GM18951 (cell line): ENCODE results near the gene MSANTD2.

Experiments used
- POLR2A ChIP-seq: IDR thresholded peaks from 4 replicates; pipeline ENCODE4 v1.6.1; 2011; ENCODE audit warnings: mild to moderate bottlenecking; ENCODE audit not compliant: insufficient read length, insufficient read depth; ENCODE audit errors: extremely low read depth
- in situ Hi-C: fragments of 300-500 bp; cut with MboI; formaldehyde crosslinking; loops from one replicate; pipeline ENCODE4 v1.12.0; 2022; ENCODE audit warnings: low sequenced_read_pairs, mixed read lengths, inconsistent platforms; ENCODE audit not compliant: unreplicated experiment

MSANTD2 gene

DNA sequence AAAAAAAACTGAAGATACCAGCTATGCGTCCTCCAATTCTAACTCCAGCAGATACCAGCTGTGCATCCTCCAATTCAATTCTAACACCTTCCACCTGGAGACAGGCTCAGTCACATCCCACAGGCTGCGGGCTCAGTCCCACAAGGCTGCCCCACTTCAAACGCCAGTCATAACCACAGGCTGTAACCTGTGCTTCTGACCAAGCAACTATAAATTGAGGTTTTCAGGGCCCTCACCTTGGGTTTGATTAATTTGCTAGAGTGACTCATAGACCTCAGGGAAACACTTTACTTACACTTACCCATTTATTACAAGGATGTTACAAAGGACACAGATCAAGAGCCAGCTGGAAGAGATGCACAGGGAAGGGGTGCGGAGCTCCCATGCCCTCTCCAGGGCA, 32.4 kb upstream of the MSANTD2 start:
- in situ Hi-C loops: loop anchor here (10.0 kb wide), 1 partner anchor 168 kb away; no protein-coding TSS in a partner anchor

DNA sequence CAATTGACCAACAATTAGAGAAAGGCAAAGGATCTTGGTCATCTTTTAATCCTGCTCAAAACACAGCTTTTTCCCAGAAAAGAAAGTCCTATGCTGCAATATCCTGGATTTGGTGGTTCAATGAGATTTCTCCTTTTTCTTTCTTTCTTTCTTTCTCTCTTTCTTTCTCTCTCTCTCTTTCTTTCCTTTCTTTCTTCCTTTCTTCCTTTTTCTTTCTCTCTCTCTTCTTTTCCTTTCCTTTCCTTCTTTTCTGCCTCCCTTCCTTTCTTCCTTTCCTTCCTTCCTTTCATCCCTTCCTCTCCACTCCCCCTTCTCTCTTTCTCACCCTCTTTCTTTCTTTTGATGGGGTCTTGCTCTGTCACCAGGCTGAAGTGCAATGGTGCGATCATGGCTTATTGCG, 31.7 kb upstream of the MSANTD2 start:
- in situ Hi-C loops: loop anchor here (10.0 kb wide), 1 partner anchor 167 kb away; no protein-coding TSS in a partner anchor
- TF ChIP-seq POLR2A: no peak

More for the DNA sequence above, 32.4 kb upstream of the MSANTD2 start:
- TF ChIP-seq POLR2A: no peak

DNA sequence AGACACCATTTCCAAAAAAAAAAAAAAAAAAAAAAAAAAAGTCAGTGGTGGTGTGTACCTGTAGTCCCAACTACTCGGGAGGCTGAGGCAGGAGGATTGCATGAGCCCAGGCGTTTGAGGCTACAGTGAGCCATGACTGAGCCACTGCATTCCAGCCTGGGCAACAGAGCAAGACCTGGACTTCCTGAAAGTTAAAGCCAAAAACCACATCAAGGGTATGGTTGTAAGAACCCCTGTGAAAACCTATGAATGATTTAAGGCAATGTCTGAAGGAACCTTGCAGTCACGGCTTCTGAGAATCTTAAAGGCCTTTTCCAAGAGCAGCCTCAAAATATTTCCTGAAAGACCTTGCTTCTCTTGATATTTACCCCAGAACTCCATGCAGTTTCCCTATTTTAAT, 30.5 kb upstream of the MSANTD2 start:
- in situ Hi-C loops: loop anchor here (10.0 kb wide), 1 partner anchor 166 kb away; no protein-coding TSS in a partner anchor
- no peak for TF ChIP-seq POLR2A

DNA sequence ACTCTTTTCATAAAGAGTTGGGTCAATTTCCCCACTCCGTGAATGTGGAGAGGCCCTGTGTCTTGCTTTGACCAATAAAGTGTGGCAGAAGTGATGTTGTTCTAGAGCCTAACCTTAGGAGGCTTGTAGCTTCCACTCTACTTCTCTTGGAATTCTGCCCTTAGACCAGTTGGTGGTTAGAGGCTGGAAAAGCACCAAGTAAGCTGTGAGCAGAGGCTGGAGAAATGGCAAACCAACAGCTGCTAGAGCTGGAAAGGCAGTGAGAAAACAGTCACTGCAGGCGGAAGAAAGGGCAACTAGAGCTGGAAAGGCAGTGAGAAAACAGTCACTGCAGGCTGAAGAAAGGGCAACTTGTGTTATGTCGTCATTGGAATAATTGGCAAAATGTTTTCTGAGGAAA, 29.8 kb upstream of the MSANTD2 start:
- TF ChIP-seq POLR2A: no peak
- in situ Hi-C loops: loop anchor here (10.0 kb wide), 1 partner anchor 165 kb away; no protein-coding TSS in a partner anchor

DNA sequence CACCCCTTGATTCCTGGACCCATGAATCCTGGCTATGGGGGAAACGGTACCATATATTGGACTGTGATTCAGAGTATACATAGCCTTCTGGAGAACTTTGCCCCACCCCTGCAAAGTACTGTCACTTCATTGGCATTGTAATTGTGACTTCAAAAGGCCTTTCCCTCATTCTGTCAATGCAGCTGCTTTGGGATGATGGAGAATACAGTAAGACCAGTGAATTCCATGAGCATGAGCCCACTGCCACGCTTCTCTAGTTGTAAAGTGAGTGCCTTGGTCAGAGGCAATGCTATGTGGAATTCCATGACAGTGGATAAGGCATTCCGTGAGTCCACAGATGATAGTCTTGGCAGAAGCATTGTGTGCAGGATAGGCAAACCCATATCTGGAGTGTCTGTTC, 25.7 kb upstream of the MSANTD2 start:
- in situ Hi-C loops: no loop called here

DNA sequence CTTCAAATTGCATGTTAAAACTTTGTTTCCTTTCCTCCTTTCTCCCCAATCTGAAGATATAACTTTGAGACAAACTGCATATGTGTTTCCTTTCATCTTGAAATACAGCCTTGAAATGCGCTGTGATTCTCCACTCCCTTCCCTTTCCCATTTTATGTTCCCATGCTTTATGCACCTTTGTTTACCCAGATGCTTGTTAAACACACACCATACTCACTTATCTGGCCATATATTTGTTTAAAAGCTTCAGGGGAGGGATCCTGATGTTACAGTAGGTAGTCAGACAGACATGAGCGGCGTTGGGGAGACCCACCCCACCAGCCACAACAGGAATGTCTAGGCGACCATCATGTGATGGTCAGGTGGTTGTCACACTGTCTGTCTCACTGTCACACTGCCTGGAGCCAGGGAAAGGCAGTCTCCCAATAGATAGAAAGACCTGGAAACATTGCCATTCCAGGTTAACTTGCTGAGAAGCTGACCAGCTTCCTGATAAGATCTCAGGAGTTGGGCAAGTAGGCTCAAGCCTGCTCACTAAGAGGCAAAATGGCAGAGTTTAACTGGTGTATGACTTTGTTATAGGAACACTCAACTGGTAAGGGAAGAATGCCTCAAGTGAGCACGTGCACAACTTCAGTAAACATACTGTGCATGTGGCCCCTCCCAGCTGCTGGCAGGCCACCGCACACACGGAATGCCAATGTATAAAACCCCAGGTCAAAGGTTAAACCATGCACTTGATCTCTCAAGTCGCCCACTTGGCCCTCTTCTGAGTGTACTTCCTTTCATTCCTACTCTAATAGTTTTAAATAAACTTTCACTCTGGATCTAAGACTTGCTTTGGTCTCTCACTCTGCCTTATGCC, 23.5 kb upstream of the MSANTD2 start:
- no peak for TF ChIP-seq POLR2A
- in situ Hi-C loops: no loop called here

More for the DNA sequence above, 25.7 kb upstream of the MSANTD2 start:
- TF ChIP-seq POLR2A: no peak

DNA sequence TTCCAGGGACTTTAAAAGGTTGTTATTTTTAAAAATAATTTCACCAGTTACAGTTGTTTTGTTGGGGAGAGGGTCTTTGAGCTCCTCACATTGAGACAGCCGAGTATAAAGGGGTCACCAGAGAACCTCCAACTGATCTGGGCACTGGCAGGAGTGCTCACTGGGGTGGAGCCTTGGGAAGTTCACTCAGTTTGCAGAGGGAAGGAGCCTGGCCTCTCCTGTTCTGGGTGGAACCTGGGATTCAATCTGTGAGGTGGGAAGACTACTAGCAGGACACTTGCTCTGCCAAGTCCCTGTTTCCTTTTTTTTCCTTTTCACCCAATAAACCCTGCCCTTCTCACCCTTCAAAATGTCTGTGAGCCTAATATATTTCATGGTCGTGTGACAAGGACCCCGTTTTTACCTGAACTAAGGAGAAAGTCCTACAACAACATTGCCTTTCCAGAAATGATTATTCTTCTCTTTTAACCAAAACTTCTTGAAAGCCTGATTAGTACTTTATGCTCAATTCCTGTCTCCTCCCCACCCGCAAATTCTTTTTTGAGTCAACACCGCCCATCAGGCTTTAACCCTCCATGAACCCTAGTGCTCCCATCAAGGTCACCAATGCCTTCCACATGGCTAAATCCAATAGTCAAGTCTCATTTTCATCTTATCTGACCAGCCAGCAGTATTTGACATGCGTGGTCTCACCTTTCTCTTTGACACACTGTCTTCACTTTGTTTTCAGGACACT, 22.0 kb upstream of the MSANTD2 start:
- TF ChIP-seq POLR2A: no peak
- in situ Hi-C loops: no loop called here

DNA sequence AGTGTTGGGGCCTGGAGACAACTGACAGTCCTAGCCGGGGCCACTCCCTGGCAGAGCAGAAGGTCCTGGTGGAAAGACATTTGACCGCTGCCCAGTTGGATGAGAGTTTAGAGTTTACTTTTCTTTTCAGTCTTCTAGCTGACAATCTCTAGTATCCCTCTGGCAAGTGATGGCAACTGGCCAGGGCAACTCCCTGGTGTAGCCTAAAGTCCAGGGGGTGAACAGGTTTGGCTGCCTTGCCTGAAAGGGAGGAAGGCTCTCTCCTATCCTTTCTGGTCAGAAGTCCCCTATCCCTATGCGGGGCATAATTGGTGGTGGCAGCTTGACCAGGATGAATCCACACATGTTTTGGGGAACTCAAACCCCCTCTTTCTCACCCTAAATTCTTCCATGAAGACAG, 16.8 kb upstream of the MSANTD2 start:
- TF ChIP-seq POLR2A: no peak
- in situ Hi-C loops: no loop called here

DNA sequence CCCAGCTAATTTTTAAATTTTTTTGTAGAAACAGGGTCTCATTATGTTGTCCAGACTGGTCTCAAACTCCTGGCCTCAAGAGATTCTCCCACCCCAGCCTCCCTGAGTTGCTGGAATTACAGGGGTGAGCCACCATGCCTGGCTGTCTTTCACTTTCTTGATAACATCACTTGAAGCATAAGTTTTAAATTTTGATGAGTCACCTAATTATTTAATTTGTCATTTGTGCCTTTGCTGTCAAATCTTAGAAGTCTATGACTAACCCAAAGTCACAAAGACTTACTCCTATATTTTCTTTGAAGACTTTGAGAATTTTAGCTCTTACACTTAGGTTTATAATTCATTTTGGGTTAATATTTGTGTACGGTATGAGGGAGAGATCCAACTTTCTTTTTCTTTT, 14.5 kb upstream of the MSANTD2 start:
- TF ChIP-seq POLR2A: no peak
- in situ Hi-C loops: no loop called here

DNA sequence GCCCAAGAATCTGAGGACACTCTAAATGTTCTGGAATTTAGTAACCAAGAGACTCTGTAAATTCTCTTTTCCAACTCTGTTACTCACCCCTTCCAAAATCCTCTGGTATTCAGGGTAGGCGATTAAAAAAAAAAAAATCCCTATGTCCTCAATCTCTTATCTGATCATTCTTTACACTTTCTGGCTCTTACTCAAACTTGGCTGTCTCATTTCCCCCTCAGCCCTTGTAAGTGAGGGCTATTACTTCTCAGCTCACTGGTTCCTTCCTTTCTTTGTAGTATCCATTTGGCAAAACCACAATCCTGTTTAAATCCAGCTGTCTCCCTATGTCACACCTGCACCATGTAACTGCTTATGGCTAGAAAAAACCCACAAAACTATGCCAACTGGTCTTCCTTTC, 12.7 kb upstream of the MSANTD2 start:
- in situ Hi-C loops: no loop called here
- no peak for TF ChIP-seq POLR2A

DNA sequence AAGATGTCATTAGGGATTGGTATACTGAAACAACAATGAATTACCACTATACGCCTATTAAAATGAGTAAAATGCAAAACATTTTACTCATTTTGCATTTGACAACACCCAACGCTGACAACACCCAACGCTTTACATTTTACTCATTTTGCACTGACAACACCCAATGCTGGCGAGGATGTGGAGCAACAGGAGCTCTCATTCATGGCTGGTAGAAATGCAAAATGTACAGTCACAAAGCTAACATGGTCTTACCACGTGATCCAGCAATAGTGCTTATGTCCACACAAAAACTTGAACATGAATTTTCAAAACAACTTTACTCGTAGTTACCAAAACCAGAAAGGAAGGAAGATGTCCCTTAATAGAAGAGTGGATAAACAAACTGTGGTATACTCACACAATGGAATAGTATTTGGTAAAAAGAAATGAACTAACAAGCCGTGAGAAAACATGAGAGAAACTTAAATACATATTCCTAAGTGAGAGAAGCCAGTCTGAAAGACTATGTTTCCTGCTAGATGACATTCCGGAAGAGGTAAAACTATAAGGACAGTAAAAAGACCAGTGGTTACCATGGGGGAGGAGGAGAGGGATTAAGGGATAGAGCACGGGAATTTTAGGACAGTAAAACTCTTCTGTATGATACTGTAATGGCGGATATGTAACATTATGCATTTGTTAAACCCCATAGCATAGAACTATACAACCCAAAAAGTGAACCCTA, 11.4 kb upstream of the MSANTD2 start:
- in situ Hi-C loops: no loop called here
- no peak for TF ChIP-seq POLR2A

DNA sequence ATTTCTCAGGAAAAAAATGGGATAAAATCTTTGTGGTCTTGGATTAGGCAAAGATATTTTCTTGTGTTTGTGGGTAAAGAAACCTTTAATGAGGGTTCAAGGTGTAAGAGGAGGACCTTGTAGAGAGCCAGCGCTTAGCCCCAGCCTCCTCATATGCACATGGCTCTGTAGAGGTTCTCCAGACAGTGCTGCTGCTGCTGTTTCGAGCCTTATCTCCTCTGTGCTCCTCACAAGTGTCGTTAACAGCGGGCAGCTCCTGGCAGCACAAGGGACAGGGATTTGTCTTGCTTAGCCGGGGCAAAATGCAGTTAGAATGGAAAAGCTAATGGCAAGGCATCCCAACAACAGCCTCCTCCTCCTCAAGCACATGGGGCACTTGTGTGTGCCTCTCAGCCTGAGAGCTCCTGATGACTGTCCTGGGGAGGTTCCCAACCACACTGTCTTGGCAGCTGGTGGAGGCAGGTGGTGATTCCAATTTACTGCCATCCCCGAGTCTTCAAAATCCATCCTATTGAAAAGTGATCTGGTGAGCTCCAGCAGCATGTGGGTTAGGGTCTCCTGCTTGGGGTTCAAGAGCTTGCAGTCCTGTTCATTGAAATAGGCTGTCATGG, 7.6 kb upstream of the MSANTD2 start:
- no peak for TF ChIP-seq POLR2A
- in situ Hi-C loops: no loop called here

DNA sequence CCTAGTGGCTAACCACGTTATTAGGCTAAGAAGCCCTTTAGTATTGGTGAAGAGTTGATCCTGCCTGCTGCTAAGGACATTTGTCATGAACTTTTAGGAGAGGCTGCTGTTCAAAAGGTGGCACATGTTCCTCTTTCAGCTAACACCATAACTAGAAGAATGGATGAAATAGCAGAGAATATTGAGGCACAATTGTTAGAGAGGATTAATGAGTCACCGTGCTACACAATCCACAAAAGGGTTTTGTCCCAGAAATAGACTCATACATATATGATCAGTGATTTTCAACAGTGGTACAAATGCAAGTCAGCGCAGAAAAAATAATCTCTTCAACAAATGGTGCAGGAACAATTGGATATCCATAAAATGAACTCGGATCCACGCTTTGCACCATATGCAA, 7.0 kb upstream of the MSANTD2 start:
- no peak for TF ChIP-seq POLR2A
- in situ Hi-C loops: no loop called here
